Measurements from ENCODE around the gene LIN28B.

LIN28B gene

GRCh38 chr6:105015482-105015881 lies 58.6 kb downstream of the LIN28B start:
- DNase-seq: no peak

- no peak for DNase-seq
Measured at GRCh38 chr6:105019285-105019684, 62.4 kb downstream of the LIN28B start.

- DNase-seq: no peak
Measured at GRCh38 chr6:105021399-105021798, 64.5 kb downstream of the LIN28B start.

GRCh38 chr6:105022416-105022815 lies 65.5 kb downstream of the LIN28B start:
- DNase-seq: no peak

GRCh38 chr6:105024803-105025202 lies 67.9 kb downstream of the LIN28B start:
- DNase-seq: no peak

- DNase-seq: no peak
Measured at GRCh38 chr6:105028898-105029297, 72.0 kb downstream of the LIN28B start.

- no peak for DNase-seq
Measured at GRCh38 chr6:105029581-105029980, 72.7 kb downstream of the LIN28B start.

DNA sequence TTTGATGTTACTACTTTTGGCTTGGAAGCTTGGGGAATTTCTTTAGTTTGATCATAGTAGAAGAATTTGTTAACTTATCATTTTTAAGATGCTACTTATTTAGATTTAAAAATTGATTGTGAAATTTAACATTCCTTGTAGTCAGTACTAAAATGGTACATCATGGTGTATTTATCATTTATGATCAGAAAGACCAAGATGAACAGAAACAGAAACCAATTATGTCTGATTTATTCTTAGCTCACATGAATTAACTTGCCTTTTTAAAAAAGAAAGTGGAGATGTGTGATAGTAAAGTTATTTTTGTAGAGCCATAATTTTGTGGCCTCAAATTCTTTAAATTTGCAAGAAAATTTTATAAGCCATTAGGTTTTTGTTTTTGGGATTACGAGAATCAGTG lies 77.6 kb downstream of the LIN28B start:
- no peak for DNase-seq

DNA sequence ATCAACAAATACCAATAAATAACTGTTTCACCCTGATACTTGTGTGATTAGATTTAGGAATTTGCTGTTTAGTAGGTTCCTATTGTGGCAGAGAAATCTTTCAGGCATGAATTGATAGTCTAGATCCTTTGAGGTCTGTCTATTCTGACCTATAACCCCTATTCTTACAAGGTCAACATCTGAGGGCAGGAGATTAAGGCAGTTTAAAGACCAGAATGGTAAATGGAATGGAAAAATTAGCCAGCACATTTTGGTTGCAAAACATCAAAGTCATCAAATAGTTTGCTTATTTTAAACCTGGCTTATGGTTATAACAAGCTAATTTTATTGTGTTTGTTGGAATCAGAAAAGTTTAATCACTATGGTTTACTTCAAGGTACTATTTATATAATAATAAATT lies 78.4 kb downstream of the LIN28B start:
- no peak for DNase-seq

DNA sequence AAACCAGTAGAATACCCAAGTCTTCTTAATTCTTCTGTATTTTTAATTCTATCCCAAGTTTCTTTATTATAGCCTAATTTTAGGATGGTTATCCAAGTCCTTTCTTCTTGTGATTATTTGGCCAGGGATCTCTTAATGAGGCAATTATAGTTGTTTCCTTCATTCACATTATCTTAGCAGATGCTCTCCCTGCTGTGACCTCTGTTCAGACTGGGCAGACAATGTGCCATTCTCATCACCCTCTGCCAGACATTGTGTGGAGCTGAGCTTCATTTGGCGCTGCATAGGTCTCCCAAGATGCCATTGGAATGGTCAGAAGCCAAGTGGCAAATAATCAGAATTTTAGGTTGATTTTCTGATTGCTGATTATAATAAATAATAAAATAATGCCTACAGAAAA lies 79.4 kb downstream of the LIN28B start:
- no peak for DNase-seq

DNA sequence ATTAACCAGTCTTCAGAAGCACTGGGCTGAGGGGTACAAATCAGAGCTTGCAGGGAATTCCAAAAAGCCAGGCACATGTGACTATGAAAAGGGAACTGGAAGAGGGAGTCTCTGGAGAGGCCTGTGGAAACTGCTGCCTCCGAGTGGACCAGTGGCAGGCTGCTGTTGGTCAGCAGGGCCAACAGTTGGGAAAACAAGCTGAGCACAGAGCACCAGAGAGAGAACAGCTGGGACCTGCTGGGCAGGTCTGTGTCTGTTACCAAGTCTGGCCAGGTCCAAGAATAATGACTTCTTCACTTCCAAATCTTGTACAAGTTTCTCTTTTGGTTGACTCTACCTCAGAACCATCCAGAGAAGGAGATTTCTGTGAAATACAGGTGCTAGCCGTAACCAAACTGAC lies 81.4 kb downstream of the LIN28B start:
- no peak for DNase-seq

DNA sequence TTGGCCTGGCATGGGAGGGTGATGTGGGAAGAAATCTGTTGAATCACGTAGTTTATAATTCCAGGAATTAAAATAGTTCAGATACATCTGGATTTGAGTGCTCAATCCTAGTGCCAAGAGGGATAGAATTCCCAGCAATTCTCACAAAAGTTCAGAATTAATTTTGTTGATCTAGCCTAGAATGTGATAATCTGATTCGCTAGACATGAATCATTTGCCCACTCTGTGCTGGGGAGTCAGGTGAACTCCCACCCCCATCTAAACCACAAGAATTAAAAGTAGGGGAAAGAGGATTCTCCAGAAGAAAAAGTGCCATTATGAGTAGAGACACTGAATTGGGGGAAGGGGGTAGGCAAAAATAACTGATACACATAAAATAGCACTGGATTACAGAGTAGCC lies 85.0 kb downstream of the LIN28B start:
- no peak for DNase-seq

DNA sequence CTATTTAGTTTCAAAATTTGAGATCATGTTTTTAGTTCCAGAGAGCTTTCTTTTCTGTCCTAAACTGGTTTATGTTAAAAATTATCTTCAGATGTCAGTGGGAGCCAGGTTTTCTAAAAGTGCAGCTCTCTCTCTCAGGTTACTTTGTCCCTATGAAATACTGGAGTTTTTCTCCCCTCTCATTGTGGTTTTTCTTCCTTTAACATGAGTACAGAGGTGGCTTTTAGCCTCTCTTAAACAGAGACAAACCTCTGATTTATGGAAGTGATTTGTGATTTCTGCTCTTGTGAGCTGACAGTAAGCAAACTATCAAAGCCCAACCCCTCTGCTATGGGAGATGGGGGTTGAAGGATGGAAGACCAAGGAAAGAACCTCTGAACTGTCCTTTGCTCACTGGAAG lies 85.7 kb downstream of the LIN28B start:
- no peak for DNase-seq

- DNase-seq: no peak
Measured at GRCh38 chr6:105043979-105044378, 87.1 kb downstream of the LIN28B start.

- no peak for DNase-seq
Measured at GRCh38 chr6:105045526-105045925, 88.6 kb downstream of the LIN28B start.

DNA sequence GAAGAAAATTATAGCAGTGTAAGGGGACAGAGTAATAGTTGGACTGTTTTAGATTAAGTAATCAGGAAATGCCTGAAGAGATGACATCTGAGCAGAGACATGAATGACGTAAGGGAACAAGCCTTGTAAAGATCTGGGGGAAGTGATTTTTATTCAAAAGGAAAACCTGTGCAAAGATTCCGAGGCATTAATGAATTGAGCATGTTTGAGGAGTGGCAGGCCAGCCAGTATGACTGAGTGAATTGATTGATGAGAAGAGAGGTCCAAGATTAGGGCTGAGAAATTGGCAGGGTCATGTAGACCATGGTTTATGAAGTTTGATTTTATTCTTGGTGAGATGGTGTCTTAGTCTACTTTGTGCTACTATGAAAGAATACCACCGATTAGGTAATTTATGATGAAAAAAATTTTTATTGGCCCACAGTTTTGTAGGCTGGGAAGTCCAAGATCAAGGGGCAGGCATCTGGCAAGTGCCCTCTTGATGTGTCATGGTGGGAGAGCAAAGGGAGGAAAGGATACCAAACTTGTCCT lies 95.1 kb downstream of the LIN28B start:
- no peak for DNase-seq

- DNase-seq: no peak
Measured at GRCh38 chr6:105056646-105057045, 99.7 kb downstream of the LIN28B start.

GRCh38 chr6:105057160-105057559 lies 100.3 kb downstream of the LIN28B start:
- no peak for DNase-seq

- no peak for DNase-seq
Measured at GRCh38 chr6:105058316-105058715, 101.4 kb downstream of the LIN28B start.

DNA sequence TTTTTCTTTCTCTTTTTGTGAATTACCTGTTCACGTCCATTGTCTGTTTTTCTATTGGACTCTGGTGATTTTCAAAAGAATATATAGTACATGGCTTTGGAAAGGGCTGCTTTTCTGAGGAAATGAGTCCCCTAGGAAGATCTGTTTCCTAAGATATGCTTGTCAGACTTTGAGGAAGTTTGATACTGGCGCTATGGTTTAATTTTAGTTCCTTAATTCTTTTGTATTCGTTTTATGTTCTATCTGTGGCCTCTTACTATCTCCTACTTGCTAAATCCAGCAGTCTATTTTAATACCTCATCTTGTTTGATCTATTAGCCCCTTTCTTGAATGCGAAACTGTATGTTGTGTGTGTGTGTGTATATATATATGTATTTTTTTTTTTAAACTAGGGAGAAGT lies 101.9 kb downstream of the LIN28B start:
- no peak for DNase-seq

DNA sequence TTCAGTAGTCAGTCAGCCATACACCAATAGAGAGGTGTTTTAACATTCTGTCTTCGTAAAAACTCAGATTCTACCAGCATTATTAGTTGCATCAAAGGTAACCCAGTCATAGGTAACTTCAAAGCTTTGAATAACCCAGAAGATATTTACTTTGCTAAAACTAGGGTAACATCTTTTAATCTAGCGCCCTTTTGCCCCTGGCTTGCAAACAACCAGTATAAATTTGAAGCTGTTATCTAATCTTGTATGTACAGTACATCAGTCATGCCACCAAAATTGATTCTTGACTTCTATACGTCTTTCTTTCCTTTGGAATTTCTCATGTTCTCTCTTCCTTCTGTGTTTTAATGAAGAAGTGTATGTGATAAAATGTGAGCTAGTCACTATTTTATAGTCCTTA lies 109.3 kb downstream of the LIN28B start:
- no peak for DNase-seq

- no peak for DNase-seq
Measured at GRCh38 chr6:105066836-105067235, 109.9 kb downstream of the LIN28B start.

DNA sequence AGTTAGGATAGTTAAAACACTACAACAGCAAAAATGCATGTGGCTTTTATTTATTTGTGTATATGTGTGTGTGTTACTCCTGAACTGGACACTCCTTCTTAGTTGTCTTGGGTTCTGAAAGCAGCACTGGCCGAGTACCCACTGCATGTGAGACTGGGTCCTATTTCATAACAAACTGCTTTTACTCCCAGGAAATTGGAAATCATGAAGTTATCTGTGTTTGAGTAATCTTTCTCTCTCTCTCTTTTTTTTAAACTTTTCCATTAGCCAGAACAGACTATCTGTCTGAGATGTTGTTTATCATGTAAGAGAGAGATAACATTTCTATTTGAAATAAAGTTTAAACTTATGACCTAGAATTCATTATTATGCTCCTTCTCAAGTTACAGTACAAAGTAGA lies 110.4 kb downstream of the LIN28B start:
- DNase-seq: no peak

DNA sequence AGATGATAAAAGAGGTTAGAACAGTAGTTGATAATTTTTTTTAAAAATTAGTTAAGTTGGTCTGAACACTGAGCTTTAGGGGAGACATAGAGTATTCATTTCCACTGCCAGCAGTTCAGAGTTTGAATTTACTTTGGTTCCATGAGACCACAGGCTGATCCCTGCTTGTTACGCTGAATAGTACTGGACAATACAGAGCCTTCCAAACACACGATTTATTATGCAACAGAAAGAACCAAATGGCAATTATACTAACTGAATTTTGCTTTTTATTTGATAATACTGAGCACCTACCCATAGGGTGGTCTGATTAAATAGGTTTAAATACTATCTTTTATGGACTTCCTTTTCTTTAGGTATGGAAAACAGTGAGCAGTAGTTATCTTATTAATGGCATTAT lies 111.5 kb downstream of the LIN28B start:
- no peak for DNase-seq

DNA sequence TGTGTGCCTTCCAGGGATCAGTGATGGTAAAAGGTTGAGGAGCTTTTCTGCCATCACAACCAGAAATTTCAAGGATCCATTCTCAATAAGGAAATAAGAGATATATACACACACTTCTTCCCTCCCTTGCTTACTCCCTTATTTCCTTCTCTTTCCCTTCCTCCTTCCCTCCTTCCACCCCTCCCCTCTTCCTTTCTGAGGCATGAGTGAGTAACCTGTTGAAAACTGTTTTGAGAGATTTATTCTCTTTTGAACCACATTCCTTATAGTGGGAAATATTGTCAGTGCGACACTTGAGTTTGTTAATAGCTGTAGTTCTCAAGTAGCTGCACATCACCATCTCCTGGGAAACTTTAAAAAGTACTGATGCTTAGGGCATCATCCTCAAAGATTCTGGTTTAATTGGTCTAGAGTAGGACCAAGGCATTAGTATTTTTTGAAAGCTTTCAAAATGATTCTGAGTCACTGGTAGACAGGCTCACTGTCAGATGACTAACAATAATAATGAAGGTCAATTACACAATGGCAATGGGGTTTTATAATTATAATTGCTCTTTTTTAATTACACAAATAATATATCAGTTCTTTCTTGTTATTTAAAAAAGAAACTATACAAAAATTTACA lies 113.0 kb downstream of the LIN28B start:
- no peak for DNase-seq
